Measurements from ENCODE around the gene PALMD.

DNA sequence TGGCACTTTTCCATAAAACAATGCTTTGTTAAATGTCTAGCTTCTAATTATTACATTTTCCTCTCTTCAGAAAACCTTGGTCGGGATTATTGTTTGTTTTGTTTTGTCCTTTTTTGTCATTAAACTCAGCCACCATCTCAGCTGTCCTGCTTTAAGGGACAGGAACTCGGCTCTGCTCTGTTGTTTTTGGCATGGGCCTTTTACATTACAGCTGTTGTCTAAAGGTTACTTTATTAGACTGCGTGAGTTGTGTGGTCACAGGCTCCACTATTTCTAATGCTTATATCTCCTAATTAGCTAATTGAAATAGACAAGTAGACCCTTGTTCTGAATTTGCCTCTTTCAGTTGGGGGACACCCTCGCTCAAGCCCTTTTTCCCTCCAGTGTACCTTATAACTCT is 1.6 kb downstream of the PALMD start:
- no peak for TF ChIP-seq ZFX (IDR thresholded peaks at IDR 0.05; ENCODE audit: borderline replicate concordance)
- TF ChIP-seq, protein P1, sequence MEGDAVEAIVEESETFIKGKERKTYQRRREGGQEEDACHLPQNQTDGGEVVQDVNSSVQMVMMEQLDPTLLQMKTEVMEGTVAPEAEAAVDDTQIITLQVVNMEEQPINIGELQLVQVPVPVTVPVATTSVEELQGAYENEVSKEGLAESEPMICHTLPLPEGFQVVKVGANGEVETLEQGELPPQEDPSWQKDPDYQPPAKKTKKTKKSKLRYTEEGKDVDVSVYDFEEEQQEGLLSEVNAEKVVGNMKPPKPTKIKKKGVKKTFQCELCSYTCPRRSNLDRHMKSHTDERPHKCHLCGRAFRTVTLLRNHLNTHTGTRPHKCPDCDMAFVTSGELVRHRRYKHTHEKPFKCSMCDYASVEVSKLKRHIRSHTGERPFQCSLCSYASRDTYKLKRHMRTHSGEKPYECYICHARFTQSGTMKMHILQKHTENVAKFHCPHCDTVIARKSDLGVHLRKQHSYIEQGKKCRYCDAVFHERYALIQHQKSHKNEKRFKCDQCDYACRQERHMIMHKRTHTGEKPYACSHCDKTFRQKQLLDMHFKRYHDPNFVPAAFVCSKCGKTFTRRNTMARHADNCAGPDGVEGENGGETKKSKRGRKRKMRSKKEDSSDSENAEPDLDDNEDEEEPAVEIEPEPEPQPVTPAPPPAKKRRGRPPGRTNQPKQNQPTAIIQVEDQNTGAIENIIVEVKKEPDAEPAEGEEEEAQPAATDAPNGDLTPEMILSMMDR (IDR thresholded peaks at IDR 0.05): no peak
